H9 (cell line): ENCODE data around the gene TMEM86B. TPM values are rescaled to one million over a fixed set of nuclear protein-coding genes. Genes with fewer than 3 reads are reported as not detected.

Experiments
- DNase-seq: peaks from one replicate; pipeline ENCODE4 v3.0.0-alpha.2; 2017
- H2AFZ ChIP-seq: one replicate; pipeline ENCODE4 v1.6.1; 2013; ENCODE audit warnings: mild to moderate bottlenecking, low read length, control low read depth, moderate library complexity
- H2AK5ac ChIP-seq: 2 replicates; pipeline ENCODE4 v1.6.1; 2013; ENCODE audit warnings: low read length, control low read depth, mixed read lengths; ENCODE audit not compliant: insufficient read length
- H2BK120ac ChIP-seq: one replicate; pipeline ENCODE4 v1.6.1; 2013; ENCODE audit warnings: low read depth, mild to moderate bottlenecking, low read length, control low read depth, inconsistent platforms; ENCODE audit not compliant: poor library complexity, severe bottlenecking
- H2BK12ac ChIP-seq: 2 replicates; pipeline ENCODE4 v1.6.1; 2013; ENCODE audit warnings: low read length, control low read depth, mixed read lengths, low read depth; ENCODE audit not compliant: insufficient read length
- H2BK15ac ChIP-seq: 2 replicates; pipeline ENCODE4 v1.6.1; 2013; ENCODE audit warnings: low read depth, low read length, control low read depth
- H2BK20ac ChIP-seq: one replicate; pipeline ENCODE4 v1.6.1; 2013; ENCODE audit warnings: low read depth, mild to moderate bottlenecking, low read length, control low read depth, inconsistent platforms; ENCODE audit not compliant: poor library complexity, severe bottlenecking
- H2BK5ac ChIP-seq: 2 replicates; pipeline ENCODE4 v1.6.1; 2013; ENCODE audit warnings: low read length, control low read depth, mixed read lengths; ENCODE audit not compliant: insufficient read length
- H3K14ac ChIP-seq: 2 replicates; pipeline ENCODE4 v1.6.1; 2013; ENCODE audit warnings: low read length, control low read depth; ENCODE audit not compliant: insufficient read depth
- H3K18ac ChIP-seq: 2 replicates; pipeline ENCODE4 v1.6.1; 2013; ENCODE audit warnings: low read depth, mild to moderate bottlenecking, mixed read lengths, low read length, control low read depth; ENCODE audit not compliant: insufficient read length
- H3K23ac ChIP-seq: 2 replicates; pipeline ENCODE4 v1.6.1; 2013; ENCODE audit warnings: low read length, control low read depth, mixed read lengths, low read depth; ENCODE audit not compliant: insufficient read length
- H3K23me2 ChIP-seq: 2 replicates; pipeline ENCODE4 v1.6.1; 2013; ENCODE audit warnings: low read depth, mild to moderate bottlenecking, mixed read lengths, low read length, control low read depth; ENCODE audit not compliant: insufficient read length, poor library complexity, severe bottlenecking
- H3K27ac ChIP-seq: 2 replicates; pipeline ENCODE4 v1.5.1; 2013; ENCODE audit warnings: low read length, control low read depth, mixed read lengths, low read depth; ENCODE audit not compliant: insufficient read length
- H3K27me3 ChIP-seq: 2 replicates; pipeline ENCODE4 v1.6.1; 2013; ENCODE audit warnings: low read length, control low read depth, inconsistent platforms; ENCODE audit not compliant: insufficient read depth
- H3K4ac ChIP-seq: 2 replicates; pipeline ENCODE4 v1.6.1; 2013; ENCODE audit warnings: low read depth, mild to moderate bottlenecking, control low read depth, inconsistent platforms, low read length, moderate library complexity
- H3K4me1 ChIP-seq: 2 replicates; pipeline ENCODE4 v1.6.1; 2013; ENCODE audit warnings: low read length, control low read depth, inconsistent platforms; ENCODE audit not compliant: insufficient read depth
- H3K4me2 ChIP-seq: 2 replicates; pipeline ENCODE4 v1.6.1; 2013; ENCODE audit warnings: low read length, control low read depth, mixed read lengths; ENCODE audit not compliant: insufficient read length, insufficient read depth
- H3K56ac ChIP-seq: 2 replicates; pipeline ENCODE4 v1.6.1; 2013; ENCODE audit warnings: low read depth, mild to moderate bottlenecking, mixed read lengths, low read length, control low read depth; ENCODE audit not compliant: insufficient read length
- H3K79me1 ChIP-seq: 2 replicates; pipeline ENCODE4 v1.6.1; 2013; ENCODE audit warnings: low read depth, mild to moderate bottlenecking, moderate library complexity, low read length, control low read depth, inconsistent platforms; ENCODE audit not compliant: insufficient read depth, poor library complexity, severe bottlenecking
- H3K79me2 ChIP-seq: 2 replicates; pipeline ENCODE4 v1.6.1; 2013; ENCODE audit warnings: low read length, control low read depth, inconsistent platforms; ENCODE audit not compliant: insufficient read depth
- H3K9ac ChIP-seq: 2 replicates; pipeline ENCODE4 v1.6.1; 2013; ENCODE audit warnings: low read length, control low read depth, mixed read lengths; ENCODE audit not compliant: insufficient read length; ENCODE audit errors: extremely low read depth
- H3K9me3 ChIP-seq: one replicate; pipeline ENCODE4 v1.6.1; 2013; ENCODE audit warnings: low read depth, low read length, inconsistent platforms; ENCODE audit not compliant: control insufficient read depth
- H3T11ph ChIP-seq: one replicate; pipeline ENCODE4 v1.6.1; 2013; ENCODE audit warnings: mild to moderate bottlenecking, low read length, control low read depth, inconsistent platforms
- H4K20me1 ChIP-seq: one replicate; pipeline ENCODE4 v1.6.1; 2013; ENCODE audit not compliant: control insufficient read depth, insufficient read length, insufficient read depth
- H4K5ac ChIP-seq: 2 replicates; pipeline ENCODE4 v1.6.1; 2013; ENCODE audit warnings: low read depth, mild to moderate bottlenecking, mixed read lengths, low read length, control low read depth; ENCODE audit not compliant: insufficient read length
- H4K8ac ChIP-seq: replicated peaks from 2 replicates; pipeline ENCODE4 v1.6.1; 2013; ENCODE audit warnings: low read length, control low read depth, mixed read lengths, low read depth; ENCODE audit not compliant: insufficient read length
- H4K91ac ChIP-seq: 2 replicates; pipeline ENCODE4 v1.6.1; 2013; ENCODE audit warnings: low read depth, mild to moderate bottlenecking, moderate library complexity, mixed read lengths, low read length, control low read depth; ENCODE audit not compliant: insufficient read length
- H3K27ac Mint-ChIP-seq, 3 experiments: 2 replicates in 2 of 3; 3 replicates in 1 of 3; pipeline ENCODE4 v1.8.0; 2020 to 2021; ENCODE audit warnings: mixed read lengths in 3 of 3, mild to moderate bottlenecking in 1 of 3, moderate library complexity in 1 of 3
- H3K27me3 Mint-ChIP-seq: 2 replicates; pipeline ENCODE4 v1.8.0; 2021; ENCODE audit warnings: low read depth, mild to moderate bottlenecking, moderate library complexity, mixed read lengths
- H3K36me3 Mint-ChIP-seq, 3 experiments: 2 replicates in 2 of 3; 3 replicates in 1 of 3; pipeline ENCODE4 v1.8.0; 2020 to 2021; ENCODE audit warnings: low read depth in 3 of 3, mixed read lengths in 3 of 3; ENCODE audit not compliant: insufficient read depth in 1 of 3
- H3K4me1 Mint-ChIP-seq, 2 experiments: 2 replicates each; pipeline ENCODE4 v1.8.0; 2020; ENCODE audit warnings: mixed read lengths in 2 of 2
- H3K4me3 Mint-ChIP-seq, 2 experiments: 2 replicates in 1 of 2; 3 replicates in 1 of 2; pipeline ENCODE4 v1.8.0; 2020 to 2021; ENCODE audit warnings: mild to moderate bottlenecking in 2 of 2, mixed read lengths in 2 of 2, moderate library complexity in 1 of 2
- H3K9me3 Mint-ChIP-seq, 2 experiments: 2 replicates in 1 of 2; 3 replicates in 1 of 2; pipeline ENCODE4 v1.8.0; 2020; ENCODE audit warnings: mild to moderate bottlenecking in 2 of 2, mixed read lengths in 2 of 2, moderate library complexity in 1 of 2
- WGBS: extraction: QIAGEN DNeasy Blood & Tissue Kit; methylation state at CpG from one replicate; pipeline ENCODE4 v1.1.7; 2013; ENCODE audit warnings: missing lambda C conversion rate, low lambda C conversion rate, mixed read lengths; ENCODE audit not compliant: insufficient read length; ENCODE audit errors: extremely low coverage; 5-methylcytosine and 5-hydroxymethylcytosine counted together
- total RNA-seq: library from RNA; stranded (reverse); gene quantifications from 2 replicates; pipeline ENCODE4 v1.2.1, GENCODE V29; 2021
- TF ChIP-seq, protein P1 (sequence below): fragments of 200-600 bp; sonication (generic); conservative IDR thresholded peaks from 3 replicates; pipeline ENCODE4 v1.8.0; 2021; ENCODE audit warnings: antibody characterized with exemption, mild to moderate bottlenecking

Gene TMEM86B
- total RNA-seq, 1 experiment from 2014 or later = 4.5 TPM

DNA sequence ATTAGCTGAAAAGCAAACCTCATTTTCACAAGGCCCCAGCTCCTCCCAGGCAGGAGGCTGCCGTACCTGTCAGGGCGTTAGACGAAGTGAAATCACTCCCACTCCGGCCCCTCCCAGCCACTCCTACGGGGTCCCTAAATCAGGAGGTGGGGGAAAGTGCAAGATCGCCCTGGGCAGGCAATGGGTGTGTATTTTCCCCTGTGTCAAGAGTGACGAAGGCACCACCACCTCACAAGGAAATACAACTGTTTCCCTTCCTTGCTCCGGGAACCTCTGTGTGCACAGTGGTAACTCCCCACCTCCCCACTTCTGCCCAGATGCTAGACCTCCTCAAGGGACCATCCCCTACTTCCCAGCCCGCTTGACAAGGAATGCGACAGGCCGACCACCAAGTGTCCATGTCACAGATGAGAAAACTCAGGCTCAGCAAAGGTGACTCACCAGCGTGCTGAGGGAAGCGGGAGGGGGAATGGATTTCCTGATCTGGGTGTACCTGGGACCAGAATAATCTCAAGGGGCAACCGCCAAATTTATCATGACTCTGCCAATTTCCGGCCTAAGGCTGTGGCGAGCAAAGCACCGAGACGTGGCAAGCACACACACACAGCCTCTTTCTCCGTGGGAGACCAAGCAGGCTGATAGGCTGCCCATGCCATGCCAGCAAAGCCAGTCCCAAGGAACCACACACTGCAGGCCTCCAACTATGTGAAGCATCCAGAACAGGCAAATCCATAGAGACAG, 22.9 kb upstream of the TMEM86B start:
- no peak overlapping the region for H2BK120ac ChIP-seq
- H4K91ac ChIP-seq = no peak overlapping the region
- H3K27ac Mint-ChIP-seq = peak overlapping the region; percentile 27 to 88 (median 52); a peak in 5 of 7 replicates
- no peak overlapping the region for H3K23ac ChIP-seq
- H3K27me3 Mint-ChIP-seq = no peaks in the 10 kb centered on the region; the same call in 1 of the 2 replicates
- H3K4me3 Mint-ChIP-seq = no peak overlapping the region
- H3K27me3 ChIP-seq = no peaks in the 10 kb centered on the region
- no peak overlapping the region for H4K5ac ChIP-seq
- no peak overlapping the region for H2BK15ac ChIP-seq
- H3K79me2 ChIP-seq = peaks cover 41% of the 10 kb centered on the region; the same call in 1 of the 2 replicates
- H2BK5ac ChIP-seq = no peak overlapping the region
- no CpG with 5 or more reads among the region's 19 CpGs for WGBS
- no peak overlapping the region for H3K4ac ChIP-seq
- no peaks in the 10 kb centered on the region for H3K9me3 ChIP-seq
- peaks cover 3% of the 10 kb centered on the region for H4K20me1 ChIP-seq
- H2AFZ ChIP-seq = no peak overlapping the region
- peaks cover 8% of the 10 kb centered on the region for H3K79me1 ChIP-seq
- H3K4me1 Mint-ChIP-seq = peaks cover 27 to 35% of the 10 kb centered on the region in 2 experiments
- H3K4me1 ChIP-seq = peaks cover 8% of the 10 kb centered on the region; the same call in 1 of the 2 replicates
- TF ChIP-seq, protein P1, sequence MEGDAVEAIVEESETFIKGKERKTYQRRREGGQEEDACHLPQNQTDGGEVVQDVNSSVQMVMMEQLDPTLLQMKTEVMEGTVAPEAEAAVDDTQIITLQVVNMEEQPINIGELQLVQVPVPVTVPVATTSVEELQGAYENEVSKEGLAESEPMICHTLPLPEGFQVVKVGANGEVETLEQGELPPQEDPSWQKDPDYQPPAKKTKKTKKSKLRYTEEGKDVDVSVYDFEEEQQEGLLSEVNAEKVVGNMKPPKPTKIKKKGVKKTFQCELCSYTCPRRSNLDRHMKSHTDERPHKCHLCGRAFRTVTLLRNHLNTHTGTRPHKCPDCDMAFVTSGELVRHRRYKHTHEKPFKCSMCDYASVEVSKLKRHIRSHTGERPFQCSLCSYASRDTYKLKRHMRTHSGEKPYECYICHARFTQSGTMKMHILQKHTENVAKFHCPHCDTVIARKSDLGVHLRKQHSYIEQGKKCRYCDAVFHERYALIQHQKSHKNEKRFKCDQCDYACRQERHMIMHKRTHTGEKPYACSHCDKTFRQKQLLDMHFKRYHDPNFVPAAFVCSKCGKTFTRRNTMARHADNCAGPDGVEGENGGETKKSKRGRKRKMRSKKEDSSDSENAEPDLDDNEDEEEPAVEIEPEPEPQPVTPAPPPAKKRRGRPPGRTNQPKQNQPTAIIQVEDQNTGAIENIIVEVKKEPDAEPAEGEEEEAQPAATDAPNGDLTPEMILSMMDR = no peak
- no peaks in the 10 kb centered on the region for H3K9me3 Mint-ChIP-seq
- peaks cover 0 to 11% (median 7%) of the 10 kb centered on the region in 3 experiments; a peak in 6 of 7 replicates for H3K36me3 Mint-ChIP-seq
- H2BK12ac ChIP-seq = no peak overlapping the region
- no peak overlapping the region for H3T11ph ChIP-seq
- H2BK20ac ChIP-seq = no peak overlapping the region
- no peak overlapping the region for H3K9ac ChIP-seq
- H3K23me2 ChIP-seq = no peaks in the 10 kb centered on the region
- H3K18ac ChIP-seq = no peak overlapping the region
- no peak for DNase-seq
- H3K14ac ChIP-seq = no peak overlapping the region
- no peak overlapping the region for H3K56ac ChIP-seq
- no peak overlapping the region for H3K4me2 ChIP-seq
- H2AK5ac ChIP-seq = no peak overlapping the region
- no peak overlapping the region for H4K8ac ChIP-seq
- no peak overlapping the region for H3K27ac ChIP-seq
